Measurements from ENCODE around the gene KCNJ16. TPM values are rescaled to one million over a fixed set of nuclear protein-coding genes. Genes with fewer than 3 reads are reported as not detected.

The KCNJ16 gene
- total and polyA plus RNA-seq, 4 experiments from 2014 or later = not detected

GRCh38 chr17:70106551-70106950 lies 31.5 kb downstream of the KCNJ16 start:
- H3K4me3 ChIP-seq (ENCODE audit: low read length in 2 of 2) = no peak overlapping the region
- Mint-ChIP-seq H3K4me3 (no peak overlapping the region), H3K27ac (no peak overlapping the region), H3K4me1 (no peaks in the 10 kb centered on the region), H3K27me3 (peaks cover 4 to 5% of the 10 kb centered on the region in 2 donors), H3K36me3 (no peaks in the 10 kb centered on the region), H3K9me3 (peaks cover 0 to 3% (median 0%) of the 10 kb centered on the region in 8 donors)
- DNase-seq = no peak
- intact Hi-C loops (cut with micrococcal nuclease) = no loop called here
- ChIA-PET POLR2A (ENCODE audit: partially characterized antibody) (no interaction called here), CTCF (ENCODE audit: partially characterized antibody) (no interaction called here)
- no peaks in the 10 kb centered on the region for H3K27me3 ChIP-seq (ENCODE audit: insufficient read depth, low read length)
- H3K36me3 ChIP-seq (ENCODE audit: insufficient read depth, low read length) = no peaks in the 10 kb centered on the region
- no peaks in the 10 kb centered on the region for H3K9me3 ChIP-seq (ENCODE audit: control insufficient read depth in 1 of 2, low read length in 2 of 2)
- H3K27ac ChIP-seq (ENCODE audit: low read depth, low read length) = no peak overlapping the region
- H3K4me1 ChIP-seq (ENCODE audit: insufficient read depth, low read length) = no peaks in the 10 kb centered on the region

- no peaks in the 10 kb centered on the region for H3K36me3 ChIP-seq (ENCODE audit: insufficient read depth, low read length)
- intact Hi-C loops (cut with micrococcal nuclease) = no loop called here
- H3K9me3 ChIP-seq (ENCODE audit: control insufficient read depth in 1 of 2, low read length in 2 of 2) = no peaks in the 10 kb centered on the region
- H3K9me3 Mint-ChIP-seq = peaks cover 0 to 3% (median 0%) of the 10 kb centered on the region in 8 donors
- no peak overlapping the region for H3K27ac Mint-ChIP-seq
- no peaks in the 10 kb centered on the region for H3K27me3 ChIP-seq (ENCODE audit: insufficient read depth, low read length)
- H3K4me1 Mint-ChIP-seq = no peaks in the 10 kb centered on the region
- H3K4me1 ChIP-seq (ENCODE audit: insufficient read depth, low read length) = no peaks in the 10 kb centered on the region
- no peak for DNase-seq
- H3K36me3 Mint-ChIP-seq = no peaks in the 10 kb centered on the region
- ChIA-PET CTCF (ENCODE audit: partially characterized antibody) (no interaction called here), POLR2A (ENCODE audit: partially characterized antibody) (no interaction called here)
- H3K4me3 ChIP-seq (ENCODE audit: low read length in 2 of 2) = no peak overlapping the region
- H3K27ac ChIP-seq (ENCODE audit: low read depth, low read length) = no peak overlapping the region
- H3K4me3 Mint-ChIP-seq = no peak overlapping the region
- peaks cover 4 to 5% of the 10 kb centered on the region in 2 donors for H3K27me3 Mint-ChIP-seq
Measured at GRCh38 chr17:70107441-70107840, 32.4 kb downstream of the KCNJ16 start.

GRCh38 chr17:70107904-70108565 lies 33.0 kb downstream of the KCNJ16 start:
- ChIA-PET POLR2A (ENCODE audit: partially characterized antibody) (no interaction called here), CTCF (ENCODE audit: partially characterized antibody) (no interaction called here)
- Mint-ChIP-seq H3K4me3 (no peak overlapping the region), H3K27me3 (peaks cover 4 to 5% of the 10 kb centered on the region in 2 donors), H3K4me1 (no peaks in the 10 kb centered on the region), H3K9me3 (peaks cover 0 to 3% (median 0%) of the 10 kb centered on the region in 8 donors), H3K36me3 (no peaks in the 10 kb centered on the region), H3K27ac (no peak overlapping the region)
- H3K9me3 ChIP-seq (ENCODE audit: control insufficient read depth in 1 of 2, low read length in 2 of 2) = no peaks in the 10 kb centered on the region
- no peak overlapping the region for H3K27ac ChIP-seq (ENCODE audit: low read depth, low read length)
- intact Hi-C loops (cut with micrococcal nuclease) = no loop called here
- DNase-seq = no peak
- H3K36me3 ChIP-seq (ENCODE audit: insufficient read depth, low read length) = no peaks in the 10 kb centered on the region
- H3K4me1 ChIP-seq (ENCODE audit: insufficient read depth, low read length) = no peaks in the 10 kb centered on the region
- H3K27me3 ChIP-seq (ENCODE audit: insufficient read depth, low read length) = no peaks in the 10 kb centered on the region
- H3K4me3 ChIP-seq (ENCODE audit: low read length in 2 of 2) = no peak overlapping the region

- Histone ChIP-seq H3K27ac (ENCODE audit: low read depth, low read length) (no peak overlapping the region), H3K4me1 (ENCODE audit: insufficient read depth, low read length) (no peaks in the 10 kb centered on the region), H3K9me3 (ENCODE audit: control insufficient read depth in 1 of 2, low read length in 2 of 2) (no peaks in the 10 kb centered on the region), H3K36me3 (ENCODE audit: insufficient read depth, low read length) (no peaks in the 10 kb centered on the region), H3K27me3 (ENCODE audit: insufficient read depth, low read length) (no peaks in the 10 kb centered on the region), H3K4me3 (ENCODE audit: low read length in 2 of 2) (no peak overlapping the region)
- H3K27me3 Mint-ChIP-seq = peaks cover 4 to 8% of the 10 kb centered on the region in 2 donors
- no peaks in the 10 kb centered on the region for H3K36me3 Mint-ChIP-seq
- no peaks in the 10 kb centered on the region for H3K4me1 Mint-ChIP-seq
- ChIA-PET CTCF (ENCODE audit: partially characterized antibody) (no interaction called here), POLR2A (ENCODE audit: partially characterized antibody) (no interaction called here)
- intact Hi-C loops (cut with micrococcal nuclease) = no loop called here
- no peak for DNase-seq
- no peak overlapping the region for H3K4me3 Mint-ChIP-seq
- H3K9me3 Mint-ChIP-seq = peaks cover 0 to 6% (median 0%) of the 10 kb centered on the region in 8 donors
- H3K27ac Mint-ChIP-seq = no peak overlapping the region
Measured at GRCh38 chr17:70109497-70109896, 34.5 kb downstream of the KCNJ16 start.

GRCh38 chr17:70110443-70110880 lies 35.4 kb downstream of the KCNJ16 start:
- ChIA-PET CTCF (ENCODE audit: partially characterized antibody) (interaction anchor here (0.8 kb wide), 1 partner anchor 17 kb away, joined by 3 read pairs; no protein-coding TSS in a partner anchor), POLR2A (ENCODE audit: partially characterized antibody) (no interaction called here)
- Mint-ChIP-seq H3K36me3 (no peaks in the 10 kb centered on the region), H3K27ac (no peak overlapping the region), H3K9me3 (peaks cover 0 to 6% (median 0%) of the 10 kb centered on the region in 8 donors), H3K4me1 (no peaks in the 10 kb centered on the region), H3K27me3 (peaks cover 4 to 11% of the 10 kb centered on the region in 2 donors), H3K4me3 (no peak overlapping the region)
- DNase-seq = no peak
- Histone ChIP-seq H3K36me3 (ENCODE audit: insufficient read depth, low read length) (no peaks in the 10 kb centered on the region), H3K27ac (ENCODE audit: low read depth, low read length) (no peak overlapping the region), H3K4me1 (ENCODE audit: insufficient read depth, low read length) (no peaks in the 10 kb centered on the region), H3K27me3 (ENCODE audit: insufficient read depth, low read length) (no peaks in the 10 kb centered on the region), H3K9me3 (ENCODE audit: control insufficient read depth in 1 of 2, low read length in 2 of 2) (no peaks in the 10 kb centered on the region), H3K4me3 (ENCODE audit: low read length in 2 of 2) (no peak overlapping the region)
- intact Hi-C loops (cut with micrococcal nuclease) = no loop called here

- H3K27me3 Mint-ChIP-seq = peaks cover 4 to 11% of the 10 kb centered on the region in 2 donors
- H3K4me3 ChIP-seq (ENCODE audit: low read length in 2 of 2) = no peak overlapping the region
- no peak for DNase-seq
- no peak overlapping the region for H3K27ac ChIP-seq (ENCODE audit: low read depth, low read length)
- H3K36me3 Mint-ChIP-seq = no peaks in the 10 kb centered on the region
- intact Hi-C loops (cut with micrococcal nuclease) = no loop called here
- no peaks in the 10 kb centered on the region for H3K9me3 ChIP-seq (ENCODE audit: control insufficient read depth in 1 of 2, low read length in 2 of 2)
- no peak overlapping the region for H3K4me3 Mint-ChIP-seq
- ChIA-PET CTCF (ENCODE audit: partially characterized antibody) (no interaction called here), POLR2A (ENCODE audit: partially characterized antibody) (no interaction called here)
- H3K9me3 Mint-ChIP-seq = peaks cover 0 to 6% (median 0%) of the 10 kb centered on the region in 8 donors
- H3K4me1 ChIP-seq (ENCODE audit: insufficient read depth, low read length) = no peaks in the 10 kb centered on the region
- no peaks in the 10 kb centered on the region for H3K27me3 ChIP-seq (ENCODE audit: insufficient read depth, low read length)
- H3K36me3 ChIP-seq (ENCODE audit: insufficient read depth, low read length) = no peaks in the 10 kb centered on the region
- H3K4me1 Mint-ChIP-seq = no peaks in the 10 kb centered on the region
- H3K27ac Mint-ChIP-seq = no peak overlapping the region
Measured at GRCh38 chr17:70111201-70111600, 36.2 kb downstream of the KCNJ16 start.

GRCh38 chr17:70114405-70114804 lies 39.4 kb downstream of the KCNJ16 start:
- DNase-seq = no peak
- Mint-ChIP-seq H3K4me1 (no peaks in the 10 kb centered on the region), H3K36me3 (no peaks in the 10 kb centered on the region), H3K9me3 (peaks cover 0 to 9% (median 5%) of the 10 kb centered on the region in 8 donors), H3K4me3 (no peak overlapping the region), H3K27ac (no peak overlapping the region), H3K27me3 (peaks cover 8 to 11% of the 10 kb centered on the region in 2 donors)
- Histone ChIP-seq H3K27ac (ENCODE audit: low read depth, low read length) (no peak overlapping the region), H3K4me1 (ENCODE audit: insufficient read depth, low read length) (no peaks in the 10 kb centered on the region), H3K4me3 (ENCODE audit: low read length in 2 of 2) (no peak overlapping the region), H3K27me3 (ENCODE audit: insufficient read depth, low read length) (no peaks in the 10 kb centered on the region), H3K36me3 (ENCODE audit: insufficient read depth, low read length) (no peaks in the 10 kb centered on the region), H3K9me3 (ENCODE audit: control insufficient read depth in 1 of 2, low read length in 2 of 2) (no peaks in the 10 kb centered on the region)
- ChIA-PET POLR2A (ENCODE audit: partially characterized antibody) (no interaction called here), CTCF (ENCODE audit: partially characterized antibody) (interaction anchor here (0.9 kb wide), 1 partner anchor 9 kb away, joined by 3 read pairs; no protein-coding TSS in a partner anchor)
- intact Hi-C loops (cut with micrococcal nuclease) = no loop called here

Data from CD4-positive, alpha-beta memory T cell (primary cell).